Stimulated activated CD4-positive, alpha-beta T cell treated with anti-CD3 and anti-CD28 coated beads, Interleukin-12 subunit alpha, Interleukin-12 subunit beta, amount 100 ng/mL, for 48 hours (primary cell): Measurements from ENCODE around the gene PMP22.

ENCODE experiments used
- DNase-seq, 3 donors: peaks; one replicate each; pipeline ENCODE4 v3.0.0-alpha.2; 2020; ENCODE audit warnings: low read depth in 2 of 3, low spot score in 1 of 3

Gene PMP22

DNA sequence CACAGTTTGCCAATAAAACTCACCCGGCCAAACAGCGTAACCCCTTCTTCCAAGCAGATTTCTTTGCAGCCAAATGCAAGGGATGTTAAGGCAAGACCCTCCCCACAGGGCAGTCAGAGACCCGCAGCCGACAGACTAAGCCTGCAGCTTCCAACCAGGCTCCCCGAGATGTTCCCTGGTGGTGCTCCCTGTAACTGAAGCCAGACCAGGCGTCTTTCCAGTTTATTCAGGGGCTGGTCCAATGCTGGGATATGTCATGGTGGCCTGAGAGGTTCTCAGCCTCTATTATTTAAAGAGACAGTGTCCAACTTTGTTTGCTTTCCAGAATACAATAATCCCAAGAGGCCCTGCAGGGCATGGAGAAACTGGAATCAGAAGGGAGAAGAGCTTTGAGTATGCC lies at the start of gene PMP22:
Gene PMP22, minus strand, starts transcription at position 196 of the 400 bp plus-strand sequence. CDS start 4,599 bp downstream, outside the sequence.
- no peak for DNase-seq

GRCh38 chr17:15311996-15312395 lies 46.9 kb upstream of the PMP22 start:
- DNase-seq, result no peak

DNA sequence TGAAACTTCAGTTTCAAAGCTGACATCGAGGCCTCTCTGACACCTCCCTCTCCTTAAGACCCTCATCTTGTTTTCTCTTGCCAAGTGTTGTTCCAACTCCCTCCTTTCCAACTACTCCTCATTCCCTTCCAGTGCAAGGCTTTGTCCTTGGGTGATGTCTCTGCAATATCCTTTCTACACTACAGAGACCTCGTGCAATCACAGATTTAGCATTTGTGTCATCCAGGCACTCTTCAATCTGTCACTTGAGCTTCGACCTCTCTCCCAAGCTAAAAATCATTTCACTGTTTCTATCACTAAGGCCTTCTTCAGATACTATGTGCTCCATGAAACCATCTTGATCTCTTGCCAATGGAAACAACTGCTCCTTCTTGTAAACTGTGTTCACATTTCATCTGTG lies 44.7 kb upstream of the PMP22 start:
- DNase-seq, result no peak

- no peak for DNase-seq
Measured at GRCh38 chr17:15309236-15309635, 44.1 kb upstream of the PMP22 start.

DNA sequence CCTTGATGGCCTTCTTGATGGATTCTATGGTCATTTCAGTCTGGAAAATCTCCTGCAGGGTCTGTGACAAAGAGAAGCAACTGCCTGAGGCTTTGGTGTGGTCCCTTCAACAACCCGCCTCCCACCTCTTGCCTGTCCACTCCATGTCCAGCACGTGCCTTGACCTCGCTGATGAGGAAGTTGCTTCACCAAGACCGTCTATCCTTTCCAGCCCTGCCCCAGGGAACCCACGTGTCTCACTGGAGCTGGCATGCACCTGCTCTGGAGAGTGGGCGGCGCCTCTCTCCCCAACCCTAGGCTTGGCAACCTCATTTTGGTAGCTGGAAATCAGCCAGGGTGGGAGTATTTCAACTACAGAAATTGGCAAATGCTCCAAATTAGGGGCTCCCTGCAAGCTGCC lies 43.6 kb upstream of the PMP22 start:
- no peak for DNase-seq

DNA sequence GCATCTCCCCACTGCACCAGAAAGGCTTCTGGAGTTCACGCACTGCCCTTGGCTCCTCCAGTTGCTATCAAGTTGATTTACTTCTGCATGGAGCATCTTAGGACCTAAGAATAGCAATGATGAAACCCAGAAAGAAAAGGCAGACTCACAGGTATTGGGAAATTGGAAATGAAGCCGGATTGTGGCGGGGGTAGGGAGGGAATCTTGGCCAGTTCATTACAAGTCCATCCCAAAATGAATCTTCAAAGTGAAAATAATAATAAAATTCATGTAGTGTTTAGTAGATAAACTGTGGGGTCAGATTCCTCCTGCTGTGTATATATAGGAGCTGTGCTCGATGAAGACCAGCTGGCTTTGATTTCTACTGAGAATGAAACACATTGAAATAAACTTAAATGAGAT lies 42.6 kb upstream of the PMP22 start:
- no peak for DNase-seq

DNA sequence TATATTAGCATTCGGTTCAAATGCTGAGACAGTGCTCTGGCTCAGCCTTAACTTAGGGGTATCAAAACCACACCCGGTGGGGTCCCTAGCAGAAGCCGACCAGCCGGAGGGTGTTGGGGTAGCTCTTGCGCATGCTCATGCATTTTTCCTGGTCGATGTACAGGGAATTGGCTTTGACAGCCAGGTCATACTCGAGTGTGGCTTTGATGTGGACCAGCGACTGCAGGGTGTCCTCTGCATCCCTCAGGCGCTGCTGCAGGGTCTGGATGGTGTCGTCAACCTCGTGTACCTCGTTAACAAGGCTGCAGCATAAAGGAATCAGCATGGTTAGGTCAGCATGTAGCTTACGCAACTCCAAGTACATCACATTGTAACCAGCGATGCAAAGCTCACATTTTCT lies 38.7 kb upstream of the PMP22 start:
- no peak for DNase-seq

DNA sequence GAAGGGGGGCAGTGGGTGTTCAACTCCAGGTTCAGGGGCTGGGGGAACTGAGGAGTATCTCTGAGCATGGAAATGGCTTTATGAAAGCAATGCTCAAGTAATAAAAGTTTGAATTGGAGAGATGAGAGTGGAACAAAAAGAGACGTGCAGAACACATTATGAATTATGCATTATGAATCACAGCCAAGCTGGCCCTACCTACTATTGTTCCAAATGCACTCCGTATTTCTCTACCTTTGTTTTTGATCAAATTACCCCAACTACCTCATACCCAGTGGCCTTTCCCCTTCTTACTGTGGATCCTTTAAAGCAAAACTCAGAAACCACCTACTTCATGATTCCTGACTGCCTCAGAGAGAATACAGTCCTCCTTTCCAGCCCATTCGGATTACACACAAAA lies 38.1 kb upstream of the PMP22 start:
- no peak for DNase-seq

GRCh38 chr17:15301845-15302244 lies 36.7 kb upstream of the PMP22 start:
- no peak for DNase-seq

- DNase-seq, result no peak
Measured at GRCh38 chr17:15298176-15298575, 33.0 kb upstream of the PMP22 start.

DNA sequence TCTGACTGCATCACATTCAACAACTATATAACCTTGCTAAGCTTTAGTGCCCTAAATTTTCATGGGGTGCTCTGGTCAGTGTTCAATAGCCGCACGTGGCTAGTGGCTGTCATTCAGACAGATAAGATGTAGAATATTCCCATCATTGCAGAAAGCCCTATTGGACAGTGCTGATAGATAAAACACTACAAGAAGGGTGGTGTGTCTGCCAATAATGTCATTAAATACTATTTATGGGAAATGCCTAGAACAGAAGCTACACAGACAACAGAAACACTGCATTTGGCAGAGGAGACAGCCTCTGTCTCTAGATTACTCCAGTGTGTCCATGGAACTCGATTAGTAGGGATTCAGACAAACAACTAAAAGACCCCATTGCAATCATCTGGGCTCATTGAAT lies 28.4 kb upstream of the PMP22 start:
- DNase-seq, result no peak

GRCh38 chr17:15291674-15292361 lies 26.7 kb upstream of the PMP22 start:
- DNase-seq, result no peak

DNA sequence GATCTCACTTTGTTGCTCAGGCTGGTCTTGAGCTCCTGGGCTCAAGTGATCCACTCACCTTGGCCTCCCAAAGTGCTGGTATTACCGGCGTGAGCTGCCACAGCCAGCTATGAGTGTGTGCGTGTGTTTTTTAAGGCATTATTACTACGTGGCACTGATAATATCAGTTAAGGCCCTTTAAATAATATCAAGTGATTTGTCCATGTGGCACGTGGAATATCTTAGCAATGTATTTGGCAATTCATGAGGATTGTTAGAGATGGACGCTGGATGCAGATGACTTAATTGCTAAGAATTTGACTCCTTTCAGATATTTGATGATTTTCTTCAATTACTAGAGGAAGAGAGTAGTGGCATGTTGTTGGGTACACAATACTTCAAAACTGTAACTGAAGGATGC lies 25.5 kb upstream of the PMP22 start:
- no peak for DNase-seq

DNA sequence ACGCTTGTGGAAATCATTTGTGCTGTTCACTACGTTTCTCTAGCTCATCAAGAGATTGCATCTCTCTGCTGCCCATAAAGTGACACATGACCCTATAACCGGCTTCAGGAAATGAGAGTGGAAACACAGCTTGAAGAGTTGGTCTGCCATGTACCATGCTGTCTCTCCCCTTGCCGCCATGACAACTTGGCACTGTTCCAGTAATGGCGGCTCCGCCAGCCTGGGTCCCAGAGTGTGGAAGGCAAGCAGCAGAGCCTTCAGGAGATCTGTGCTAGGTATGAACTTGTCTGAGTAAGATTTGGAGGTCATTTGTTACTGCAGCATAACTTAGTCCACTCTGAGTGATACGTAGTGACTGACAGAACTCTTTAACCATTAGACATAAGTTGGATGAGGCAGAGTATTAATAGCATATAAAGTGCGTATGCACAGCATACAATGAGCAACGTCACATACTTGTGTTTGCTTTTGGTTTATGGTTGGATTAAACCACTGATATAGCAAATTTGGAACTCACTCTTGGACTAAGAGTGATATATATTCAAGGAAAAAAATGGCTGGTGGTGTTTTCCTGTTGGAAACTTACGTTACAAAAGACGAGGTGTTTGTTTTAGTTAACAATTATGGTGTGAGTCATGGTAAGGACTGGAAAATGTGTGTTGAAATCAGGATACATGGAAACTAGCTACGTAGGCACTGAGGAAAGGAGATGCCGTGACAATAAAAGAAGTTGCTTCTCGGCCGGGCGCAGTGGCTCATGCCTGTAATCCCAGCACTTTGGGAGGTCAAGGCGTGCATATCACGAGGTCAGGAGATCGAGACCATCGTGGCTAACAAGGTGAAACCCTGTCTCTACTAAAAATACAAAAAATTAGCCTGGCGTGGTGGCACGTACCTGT lies 24.4 kb upstream of the PMP22 start:
- DNase-seq, result no peak

DNA sequence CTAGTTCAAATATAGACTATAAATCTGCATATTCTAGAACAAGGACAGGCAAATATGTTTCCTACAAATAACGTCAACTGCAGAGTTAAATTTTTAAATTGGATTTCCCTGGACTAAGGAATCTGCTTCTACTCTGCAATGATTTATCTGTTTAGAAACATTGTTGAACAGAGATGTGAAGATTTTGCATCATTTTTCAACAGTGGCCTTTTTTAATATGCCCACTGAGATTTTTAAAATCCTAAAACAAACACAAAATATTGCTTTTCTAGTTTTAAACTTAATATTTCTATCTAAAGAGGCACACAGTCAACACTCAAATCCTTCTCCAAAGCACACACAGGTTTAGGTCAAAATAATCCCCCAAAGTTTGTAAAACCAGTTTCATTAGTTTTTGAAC lies 23.7 kb upstream of the PMP22 start:
- no peak for DNase-seq

GRCh38 chr17:15287538-15288267 lies 22.6 kb upstream of the PMP22 start:
- no peak for DNase-seq

GRCh38 chr17:15285466-15285865 lies 20.3 kb upstream of the PMP22 start:
- no peak for DNase-seq

GRCh38 chr17:15284537-15284936 lies 19.4 kb upstream of the PMP22 start:
- DNase-seq, result no peak

DNA sequence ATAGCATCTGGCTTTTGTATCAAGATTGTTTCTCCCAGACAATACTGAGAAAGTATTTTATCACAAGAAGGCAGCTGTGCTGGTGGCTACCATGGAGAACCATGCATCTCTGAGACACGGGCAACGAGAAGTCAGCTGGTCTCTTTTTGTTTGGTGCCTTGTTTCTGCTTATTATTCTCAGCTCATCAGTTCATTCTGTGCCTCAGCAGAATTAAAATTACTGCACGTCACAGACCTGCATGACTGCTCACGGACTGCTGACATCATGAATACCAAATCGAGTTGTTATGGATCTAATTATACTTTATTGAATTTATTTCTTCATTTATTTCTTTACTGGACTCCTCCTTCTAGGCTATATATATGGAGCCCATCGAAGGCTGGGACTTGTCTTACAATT lies 19.0 kb upstream of the PMP22 start:
- no peak for DNase-seq

GRCh38 chr17:15281909-15282308 lies 16.8 kb upstream of the PMP22 start:
- DNase-seq, result no peak

- DNase-seq, result no peak
Measured at GRCh38 chr17:15278924-15279477, 13.9 kb upstream of the PMP22 start.

DNA sequence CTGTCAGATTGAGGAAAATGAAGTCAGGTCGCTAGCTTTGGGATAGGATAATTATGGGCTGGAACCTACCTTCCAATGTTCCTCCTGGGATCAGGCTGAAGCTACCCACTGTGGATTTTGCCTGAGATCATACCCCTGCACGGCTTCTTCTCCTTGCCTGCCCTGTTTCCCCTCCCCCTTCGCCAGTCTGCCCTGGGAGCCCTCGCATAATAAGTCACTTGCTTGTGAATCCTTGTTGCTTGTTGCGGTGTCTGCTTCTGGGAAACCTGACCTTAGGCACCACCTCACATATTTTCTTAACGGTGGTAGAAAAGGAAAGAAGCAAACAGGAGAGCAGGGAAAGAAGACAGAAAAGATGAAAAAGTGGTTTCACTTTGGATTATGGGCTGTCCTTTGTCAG lies 13.3 kb upstream of the PMP22 start:
- no peak for DNase-seq
